Putamen (tissue), 1 donor: Measurements from ENCODE around the gene MMP28.

Experiments
- DNase-seq: peaks from one replicate; pipeline ENCODE4 v3.0.0-alpha.2; 2016; ENCODE audit warnings: low spot score

MMP28 gene

GRCh38 chr17:35725058-35725457 lies 70.4 kb downstream of the MMP28 start:
- no peak for DNase-seq

GRCh38 chr17:35723735-35724134 lies 71.7 kb downstream of the MMP28 start:
- no peak for DNase-seq

GRCh38 chr17:35717475-35717874 lies 78.0 kb downstream of the MMP28 start:
- no peak for DNase-seq

- DNase-seq = no peak
Measured at GRCh38 chr17:35716897-35717465, 78.5 kb downstream of the MMP28 start.

GRCh38 chr17:35716173-35716572 lies 79.3 kb downstream of the MMP28 start:
- DNase-seq = no peak
